ENCODE measurements around the gene BAIAP2. TPM values are rescaled to one million over a fixed set of nuclear protein-coding genes. Genes with fewer than 3 reads are reported as not detected.
"Not testable (repeated sequence)": the region's sequence is repeated elsewhere in the genome, so short reads cannot be mapped to it uniquely, and the experiment has no call there.

BAIAP2 gene
- total RNA-seq, 1 donor from 2014 or later = 37.6 TPM

- Mint-ChIP-seq H3K27me3 (peaks cover 20% of the 10 kb centered on the region), H3K36me3 (ENCODE audit: insufficient read depth) (no peaks in the 10 kb centered on the region), H3K9me3 (ENCODE audit: low read depth) (no peaks in the 10 kb centered on the region), H3K27ac (no peak overlapping the region), H3K4me3 (ENCODE audit: low read depth) (no peak overlapping the region), H3K4me1 (ENCODE audit: low read depth) (peaks cover 13% of the 10 kb centered on the region)
- no peak for DNase-seq (ENCODE audit: low spot score, unreplicated experiment)
- TF ChIP-seq CTCF (IDR thresholded peaks at IDR 0.05; ENCODE audit: unreplicated experiment) = no peak
Observed at GRCh38 chr17:81027038-81027437, 7.9 kb upstream of the BAIAP2 start.

- Mint-ChIP-seq H3K4me3 (ENCODE audit: low read depth) (no peak overlapping the region), H3K27ac (no peak overlapping the region), H3K9me3 (ENCODE audit: low read depth) (no peaks in the 10 kb centered on the region), H3K36me3 (ENCODE audit: insufficient read depth) (no peaks in the 10 kb centered on the region), H3K27me3 (peaks cover 20% of the 10 kb centered on the region), H3K4me1 (ENCODE audit: low read depth) (peaks cover 13% of the 10 kb centered on the region)
- TF ChIP-seq CTCF (IDR thresholded peaks at IDR 0.05; ENCODE audit: unreplicated experiment) = no peak
- DNase-seq (ENCODE audit: low spot score, unreplicated experiment) = no peak
Observed at GRCh38 chr17:81027591-81028505, 7.1 kb upstream of the BAIAP2 start.

GRCh38 chr17:81028506-81028858, 6.5 kb upstream of the BAIAP2 start:
- DNase-seq (ENCODE audit: low spot score, unreplicated experiment) = no peak
- Mint-ChIP-seq H3K36me3 (ENCODE audit: insufficient read depth) (no peaks in the 10 kb centered on the region), H3K9me3 (ENCODE audit: low read depth) (no peaks in the 10 kb centered on the region), H3K27me3 (peaks cover 20% of the 10 kb centered on the region), H3K27ac (no peak overlapping the region), H3K4me3 (ENCODE audit: low read depth) (no peak overlapping the region), H3K4me1 (ENCODE audit: low read depth) (peaks cover 17% of the 10 kb centered on the region)
- no peak for TF ChIP-seq CTCF (IDR thresholded peaks at IDR 0.05; ENCODE audit: unreplicated experiment)

GRCh38 chr17:81029859-81030258, 5.1 kb upstream of the BAIAP2 start:
- H3K27me3 Mint-ChIP-seq = peaks cover 16% of the 10 kb centered on the region
- no peaks in the 10 kb centered on the region for H3K9me3 Mint-ChIP-seq (ENCODE audit: low read depth)
- DNase-seq (ENCODE audit: low spot score, unreplicated experiment) = no peak
- H3K36me3 Mint-ChIP-seq (ENCODE audit: insufficient read depth) = no peaks in the 10 kb centered on the region
- H3K4me1 Mint-ChIP-seq (ENCODE audit: low read depth) = peaks cover 22% of the 10 kb centered on the region
- no peak for TF ChIP-seq CTCF (IDR thresholded peaks at IDR 0.05; ENCODE audit: unreplicated experiment)
- no peak overlapping the region for H3K4me3 Mint-ChIP-seq (ENCODE audit: low read depth)
- no peak overlapping the region for H3K27ac Mint-ChIP-seq

- Mint-ChIP-seq H3K27me3 (peaks cover 13% of the 10 kb centered on the region), H3K4me1 (ENCODE audit: low read depth) (peaks cover 22% of the 10 kb centered on the region)
- not testable (repeated sequence) for H3K4me3 Mint-ChIP-seq (ENCODE audit: low read depth); DNase-seq (ENCODE audit: low spot score, unreplicated experiment); H3K36me3 Mint-ChIP-seq (ENCODE audit: insufficient read depth); H3K27ac Mint-ChIP-seq; H3K9me3 Mint-ChIP-seq (ENCODE audit: low read depth)
Observed at GRCh38 chr17:81030312-81030711, 4.6 kb upstream of the BAIAP2 start.

Measured in progenitor cell of endocrine pancreas (in vitro differentiated cells).